Measurements from ENCODE around the gene CCDC141.
"Not testable (repeated sequence)": the region's sequence is repeated elsewhere in the genome, so short reads cannot be mapped to it uniquely, and the experiment has no call there.

The CCDC141 gene

GRCh38 chr2:179049546-179050311 lies at the start of gene CCDC141:
TSS of gene CCDC141 (minus strand) at chr2:179050137. CDS start at chr2:179049941, 196 bp downstream.
- DNase-seq, result peak; percentile 25

- DNase-seq, result no peak
These were observed 48.2 kb upstream of the CCDC141 start for GRCh38 chr2:179098080-179098689.

- no peak for DNase-seq
These were observed 47.2 kb upstream of the CCDC141 start for GRCh38 chr2:179097131-179097530.

- DNase-seq, result peak; percentile 19
These were observed 46.2 kb upstream of the CCDC141 start for GRCh38 chr2:179096090-179096489.

GRCh38 chr2:179092912-179093311 lies 43.0 kb upstream of the CCDC141 start:
- not testable (repeated sequence) for DNase-seq

GRCh38 chr2:179082697-179083096 lies 32.8 kb upstream of the CCDC141 start:
- DNase-seq, result no peak

- no peak for DNase-seq
These were observed 32.0 kb upstream of the CCDC141 start for GRCh38 chr2:179081954-179082353.

- DNase-seq, result no peak
These were observed 22.6 kb upstream of the CCDC141 start for GRCh38 chr2:179072527-179072926.

- DNase-seq, result no peak
These were observed 21.9 kb upstream of the CCDC141 start for GRCh38 chr2:179071810-179072355.

GRCh38 chr2:179070895-179071294 lies 21.0 kb upstream of the CCDC141 start:
- DNase-seq, result no peak

GRCh38 chr2:179069685-179070084 lies 19.7 kb upstream of the CCDC141 start:
- no peak for DNase-seq

GRCh38 chr2:179068991-179069643 lies 19.2 kb upstream of the CCDC141 start:
- no peak for DNase-seq

GRCh38 chr2:179059026-179059700 lies 9.2 kb upstream of the CCDC141 start:
- DNase-seq, result no peak

- DNase-seq, result no peak
These were observed 7.8 kb upstream of the CCDC141 start for GRCh38 chr2:179057737-179058136.

- DNase-seq, result not testable (repeated sequence)
These were observed 3.6 kb upstream of the CCDC141 start for GRCh38 chr2:179053568-179053967.

- DNase-seq, result no peak
These were observed 1.3 kb upstream of the CCDC141 start for GRCh38 chr2:179051250-179051649.

- no peak for DNase-seq
These were observed 818 bp upstream of the CCDC141 start for GRCh38 chr2:179050755-179051154.

GRCh38 chr2:179049203-179049545 lies 763 bp downstream of the CCDC141 start:
- no peak for DNase-seq

GRCh38 chr2:179048099-179048498 lies 1.8 kb downstream of the CCDC141 start:
- DNase-seq, result no peak

- DNase-seq, result not testable (repeated sequence)
These were observed 4.3 kb downstream of the CCDC141 start for GRCh38 chr2:179045602-179046001.

- no peak for DNase-seq
These were observed 5.4 kb downstream of the CCDC141 start for GRCh38 chr2:179044500-179044899.

GRCh38 chr2:179037807-179038206 lies 12.1 kb downstream of the CCDC141 start:
- DNase-seq, result no peak

GRCh38 chr2:179036353-179036905 lies 13.5 kb downstream of the CCDC141 start:
- no peak for DNase-seq
